DND-41 (cell line): ENCODE results near the gene RALY.

Experiments
- EZH2 ChIP-seq: IDR thresholded peaks from 3 replicates; pipeline ENCODE4 v1.6.1; 2012; ENCODE audit warnings: borderline replicate concordance, low read depth, mild to moderate bottlenecking, moderate library complexity, low read length, inconsistent platforms; ENCODE audit not compliant: severe bottlenecking
- TF ChIP-seq, protein P1 (sequence below): IDR thresholded peaks from 2 replicates; pipeline ENCODE4 v1.5.1; 2012; ENCODE audit warnings: borderline replicate concordance, low read length, moderate library complexity, mild to moderate bottlenecking; ENCODE audit not compliant: poor library complexity, severe bottlenecking; ENCODE audit errors: extremely low read depth

DNA sequence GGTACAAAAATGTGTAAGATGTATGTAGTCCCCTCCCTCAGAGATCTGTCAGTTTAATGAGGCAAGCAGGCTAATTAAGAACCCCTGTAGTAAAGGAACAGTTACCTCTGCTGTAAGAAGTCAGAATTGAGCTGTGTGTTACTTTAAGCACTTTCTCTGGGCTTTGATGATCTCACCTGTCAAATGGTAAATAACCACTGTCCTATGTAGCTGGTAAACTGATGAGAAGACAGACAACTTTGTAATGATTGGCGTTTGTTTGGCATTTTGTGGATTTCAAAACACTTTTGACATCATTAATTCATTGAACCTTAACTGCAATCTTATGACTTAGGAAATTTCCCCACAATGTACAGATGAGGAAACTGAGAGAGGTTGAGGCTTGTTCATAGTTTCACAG is 55.7 kb downstream of the RALY start:
- TF ChIP-seq, protein P1, sequence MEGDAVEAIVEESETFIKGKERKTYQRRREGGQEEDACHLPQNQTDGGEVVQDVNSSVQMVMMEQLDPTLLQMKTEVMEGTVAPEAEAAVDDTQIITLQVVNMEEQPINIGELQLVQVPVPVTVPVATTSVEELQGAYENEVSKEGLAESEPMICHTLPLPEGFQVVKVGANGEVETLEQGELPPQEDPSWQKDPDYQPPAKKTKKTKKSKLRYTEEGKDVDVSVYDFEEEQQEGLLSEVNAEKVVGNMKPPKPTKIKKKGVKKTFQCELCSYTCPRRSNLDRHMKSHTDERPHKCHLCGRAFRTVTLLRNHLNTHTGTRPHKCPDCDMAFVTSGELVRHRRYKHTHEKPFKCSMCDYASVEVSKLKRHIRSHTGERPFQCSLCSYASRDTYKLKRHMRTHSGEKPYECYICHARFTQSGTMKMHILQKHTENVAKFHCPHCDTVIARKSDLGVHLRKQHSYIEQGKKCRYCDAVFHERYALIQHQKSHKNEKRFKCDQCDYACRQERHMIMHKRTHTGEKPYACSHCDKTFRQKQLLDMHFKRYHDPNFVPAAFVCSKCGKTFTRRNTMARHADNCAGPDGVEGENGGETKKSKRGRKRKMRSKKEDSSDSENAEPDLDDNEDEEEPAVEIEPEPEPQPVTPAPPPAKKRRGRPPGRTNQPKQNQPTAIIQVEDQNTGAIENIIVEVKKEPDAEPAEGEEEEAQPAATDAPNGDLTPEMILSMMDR, result no peak
- TF ChIP-seq EZH2, result no peak
